HepG2 (cell line): ENCODE results near the gene VSIG10L. TPM values are rescaled to one million over a fixed set of nuclear protein-coding genes. Genes with fewer than 3 reads are reported as not detected.

Source experiments
- ARNTL ChIP-seq: sonication (generic); formaldehyde crosslinking; IDR thresholded peaks from 2 replicates; pipeline ENCODE4 v1.4.0; 2020; ENCODE audit warnings: mild to moderate bottlenecking, missing genetic modification reagents
- CREM ChIP-seq, 2 experiments: sonication (generic) in 1 of 2; formaldehyde crosslinking in 1 of 2; IDR thresholded peaks; 2 replicates each; pipeline versions ENCODE4 v1.4.0 to v1.6.1; 2016 to 2020; ENCODE audit warnings: antibody characterized with exemption in 1 of 2, mild to moderate bottlenecking in 1 of 2, missing genetic modification reagents in 1 of 2
- HNRNPLL ChIP-seq: fragments of 200-400 bp; formaldehyde crosslinking; IDR thresholded peaks from 2 replicates; pipeline ENCODE4 v1.6.1; 2017; ENCODE audit warnings: mild to moderate bottlenecking, low read depth, low read length; ENCODE audit not compliant: poor library complexity, severe bottlenecking
- NBN ChIP-seq: fragments of 450-650 bp; conservative IDR thresholded peaks from 2 replicates; pipeline ENCODE4 v1.6.1; 2017
- NR2C2 ChIP-seq: sonication (generic); formaldehyde crosslinking; IDR thresholded peaks from 2 replicates; pipeline ENCODE4 v1.4.0; 2020; ENCODE audit warnings: missing genetic modification reagents, mild to moderate bottlenecking, moderate library complexity, borderline replicate concordance
- SRY ChIP-seq: sonication (generic); formaldehyde crosslinking; IDR thresholded peaks from 2 replicates; pipeline ENCODE4 v1.8.0; 2022; ENCODE audit warnings: mild to moderate bottlenecking, missing genetic modification reagents
- THAP8 ChIP-seq: sonication (generic); formaldehyde crosslinking; IDR thresholded peaks from 2 replicates; pipeline ENCODE4 v1.5.1; 2020; ENCODE audit warnings: missing genetic modification reagents, mild to moderate bottlenecking, borderline replicate concordance
- YY1 ChIP-seq: IDR thresholded peaks from 2 replicates; pipeline ENCODE4 v1.6.1; 2011; ENCODE audit warnings: low read length, low read depth, moderate library complexity, mild to moderate bottlenecking; ENCODE audit not compliant: insufficient read depth, insufficient replicate concordance
- ZGPAT ChIP-seq: IDR thresholded peaks from 2 replicates; pipeline ENCODE4 v1.6.1; 2016; ENCODE audit warnings: mild to moderate bottlenecking
- ZNF296 ChIP-seq: sonication (generic); formaldehyde crosslinking; conservative IDR thresholded peaks from 2 replicates; pipeline ENCODE4 v1.5.0; 2020; ENCODE audit warnings: mild to moderate bottlenecking, missing genetic modification reagents
- ZNF30 ChIP-seq: sonication (generic); formaldehyde crosslinking; IDR thresholded peaks from 2 replicates; pipeline ENCODE4 v1.5.0; 2020; ENCODE audit warnings: mild to moderate bottlenecking, missing genetic modification reagents
- ZNF337 ChIP-seq: sonication (generic); formaldehyde crosslinking; IDR thresholded peaks from 2 replicates; pipeline ENCODE4 v1.5.1; 2020; ENCODE audit warnings: missing genetic modification reagents, low read depth, mild to moderate bottlenecking, borderline replicate concordance
- polyA plus RNA-seq, 8 experiments: library from polyadenylated mRNA; depleted of rRNA in 3 of 8; stranded (reverse) in 7 of 8; unstranded in 1 of 8; fragments of >200 nt; fragmentation: Illumina TruSeq in 4 of 8; extraction: Trizol in 4 of 8; gene quantifications; 2 replicates each; pipeline versions ENCODE4 v1.2.1 to v1.2.3, GENCODE V29; 2011 to 2016; ENCODE audit warnings: low read depth in 4 of 8, missing spikeins in 1 of 8, mixed read lengths in 1 of 8; ENCODE audit not compliant: insufficient read depth in 1 of 8
- total RNA-seq, 5 experiments: library from RNA; depleted of rRNA; stranded (reverse); fragments of >200 nt; fragmentation: Illumina TruSeq; extraction: Trizol; gene quantifications; 2 replicates each; pipeline ENCODE4 v1.2.3, GENCODE V29; 2016; ENCODE audit warnings: low read depth in 1 of 5
- TF ChIP-seq, protein P1 (sequence below), 2 experiments: sonication (generic) in 1 of 2; formaldehyde crosslinking in 1 of 2; IDR thresholded peaks; 2 replicates each; pipeline versions ENCODE4 v1.6.1 to v1.9.0; 2014 to 2022; ENCODE audit warnings: antibody characterized with exemption in 1 of 2, borderline replicate concordance in 1 of 2, inconsistent platforms in 1 of 2, low read depth in 1 of 2, missing genetic modification reagents in 1 of 2
- TF ChIP-seq, protein P2 (sequence below): sonication (generic); formaldehyde crosslinking; IDR thresholded peaks from 2 replicates; pipeline ENCODE4 v1.5.1; 2020; ENCODE audit warnings: missing genetic modification reagents, mild to moderate bottlenecking, borderline replicate concordance

VSIG10L gene
- total and polyA plus RNA-seq, 2 of the 13 experiments (the other 11 are each of a cell fraction or from before 2014, with no cell fraction given), result 2.7 to 8.5 TPM

- TF ChIP-seq NR2C2 (CRISPR knock-in tag), result peak; percentile 47; the same call in 1 of the 2 replicates
- no peak for TF ChIP-seq ZNF337 (CRISPR knock-in tag)
- peak; percentile 43; the same call in 1 of the 2 replicates for TF ChIP-seq ARNTL (CRISPR knock-in tag)
- no peak for TF ChIP-seq NBN
- no peak for TF ChIP-seq ZNF30 (CRISPR knock-in tag)
- TF ChIP-seq YY1, result peak; percentile 13
- TF ChIP-seq ZNF296, result no peak
- TF ChIP-seq SRY (CRISPR knock-in tag), result peak; percentile 53; the same call in 1 of the 2 replicates
- no peak for TF ChIP-seq CREM (IDR thresholded peaks at IDR 0.05)
- no peak for TF ChIP-seq CREM (CRISPR knock-in tag; IDR thresholded peaks at IDR 0.05)
- no peak for TF ChIP-seq THAP8
- peak; percentile 94 for TF ChIP-seq HNRNPLL
- TF ChIP-seq, protein P1, sequence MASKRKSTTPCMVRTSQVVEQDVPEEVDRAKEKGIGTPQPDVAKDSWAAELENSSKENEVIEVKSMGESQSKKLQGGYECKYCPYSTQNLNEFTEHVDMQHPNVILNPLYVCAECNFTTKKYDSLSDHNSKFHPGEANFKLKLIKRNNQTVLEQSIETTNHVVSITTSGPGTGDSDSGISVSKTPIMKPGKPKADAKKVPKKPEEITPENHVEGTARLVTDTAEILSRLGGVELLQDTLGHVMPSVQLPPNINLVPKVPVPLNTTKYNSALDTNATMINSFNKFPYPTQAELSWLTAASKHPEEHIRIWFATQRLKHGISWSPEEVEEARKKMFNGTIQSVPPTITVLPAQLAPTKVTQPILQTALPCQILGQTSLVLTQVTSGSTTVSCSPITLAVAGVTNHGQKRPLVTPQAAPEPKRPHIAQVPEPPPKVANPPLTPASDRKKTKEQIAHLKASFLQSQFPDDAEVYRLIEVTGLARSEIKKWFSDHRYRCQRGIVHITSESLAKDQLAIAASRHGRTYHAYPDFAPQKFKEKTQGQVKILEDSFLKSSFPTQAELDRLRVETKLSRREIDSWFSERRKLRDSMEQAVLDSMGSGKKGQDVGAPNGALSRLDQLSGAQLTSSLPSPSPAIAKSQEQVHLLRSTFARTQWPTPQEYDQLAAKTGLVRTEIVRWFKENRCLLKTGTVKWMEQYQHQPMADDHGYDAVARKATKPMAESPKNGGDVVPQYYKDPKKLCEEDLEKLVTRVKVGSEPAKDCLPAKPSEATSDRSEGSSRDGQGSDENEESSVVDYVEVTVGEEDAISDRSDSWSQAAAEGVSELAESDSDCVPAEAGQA (IDR thresholded peaks at IDR 0.05; ENCODE audit: low read depth), result no peak
- TF ChIP-seq, protein P1 (CRISPR knock-in tag; IDR thresholded peaks at IDR 0.05; ENCODE audit: borderline replicate concordance), result peak; percentile 29; the same call in 1 of the 2 replicates
- no peak for TF ChIP-seq ZGPAT
- TF ChIP-seq, protein P2, sequence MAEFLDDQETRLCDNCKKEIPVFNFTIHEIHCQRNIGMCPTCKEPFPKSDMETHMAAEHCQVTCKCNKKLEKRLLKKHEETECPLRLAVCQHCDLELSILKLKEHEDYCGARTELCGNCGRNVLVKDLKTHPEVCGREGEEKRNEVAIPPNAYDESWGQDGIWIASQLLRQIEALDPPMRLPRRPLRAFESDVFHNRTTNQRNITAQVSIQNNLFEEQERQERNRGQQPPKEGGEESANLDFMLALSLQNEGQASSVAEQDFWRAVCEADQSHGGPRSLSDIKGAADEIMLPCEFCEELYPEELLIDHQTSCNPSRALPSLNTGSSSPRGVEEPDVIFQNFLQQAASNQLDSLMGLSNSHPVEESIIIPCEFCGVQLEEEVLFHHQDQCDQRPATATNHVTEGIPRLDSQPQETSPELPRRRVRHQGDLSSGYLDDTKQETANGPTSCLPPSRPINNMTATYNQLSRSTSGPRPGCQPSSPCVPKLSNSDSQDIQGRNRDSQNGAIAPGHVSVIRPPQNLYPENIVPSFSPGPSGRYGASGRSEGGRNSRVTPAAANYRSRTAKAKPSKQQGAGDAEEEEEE (CRISPR knock-in tag), result no peak
Measured at GRCh38 chr19:51339687-51340656, 2.0 kb downstream of the VSIG10L start (continued).
